Stimulated activated naive CD8-positive, alpha-beta T cell treated with anti-CD3 and anti-CD28 coated beads, Interleukin-15, amount 100 ng/mL, for 72 hours (primary cell): ENCODE results near the gene CHMP2A.
"Not testable (repeated sequence)": the region's sequence is repeated elsewhere in the genome, so short reads cannot be mapped to it uniquely, and the experiment has no call there.

Source experiments
- ATAC-seq: fragments of 150-1000 bp; cut with Tn5 transposase; 2 replicates; pipeline ENCODE4 v1.10.0; 2021; ENCODE audit warnings: mild to moderate bottlenecking, moderate library complexity
- DNase-seq, 2 donors: peaks; one replicate each; pipeline ENCODE4 v3.0.0; 2021 to 2022
- H3K27ac Mint-ChIP-seq, 2 donors: one replicate each; pipeline ENCODE4 v1.8.0; 2022; ENCODE audit warnings: mild to moderate bottlenecking in 2 of 2, mixed read lengths in 2 of 2, moderate library complexity in 2 of 2
- H3K27me3 Mint-ChIP-seq: one replicate; pipeline ENCODE4 v1.8.0; 2022; ENCODE audit warnings: mixed read lengths
- H3K4me1 Mint-ChIP-seq: one replicate; pipeline ENCODE4 v1.8.0; 2022; ENCODE audit warnings: mild to moderate bottlenecking, mixed read lengths
- H3K4me3 Mint-ChIP-seq, 2 donors: one replicate each; pipeline ENCODE4 v1.8.0; 2022; ENCODE audit warnings: mild to moderate bottlenecking in 2 of 2, mixed read lengths in 2 of 2, moderate library complexity in 1 of 2
- H3K9me3 Mint-ChIP-seq, 2 donors: one replicate each; pipeline ENCODE4 v1.8.0; 2022; ENCODE audit warnings: mixed read lengths in 2 of 2

The CHMP2A gene

DNA sequence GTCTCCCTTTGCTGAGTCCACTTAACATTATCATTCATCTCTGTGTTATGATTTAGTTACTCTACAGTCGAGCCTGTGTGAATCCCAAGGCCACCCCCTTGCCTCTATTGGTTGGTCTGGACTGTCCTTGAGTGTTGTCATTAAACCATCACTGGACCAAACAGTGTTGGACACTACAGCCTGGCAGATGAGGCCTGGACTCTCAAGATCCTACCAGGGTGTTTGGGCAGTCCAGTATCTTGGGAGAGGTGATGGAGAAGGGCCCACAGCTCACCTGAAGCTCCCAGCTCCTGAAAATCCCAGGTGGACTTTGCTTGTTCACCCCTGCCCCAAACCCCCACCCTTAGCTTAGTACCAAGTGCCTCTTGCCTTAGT, 3.8 kb downstream of the CHMP2A start:
- Mint-ChIP-seq H3K9me3 (no peaks in the 10 kb centered on the region), H3K4me3 (no peak overlapping the region), H3K4me1 (peaks cover 66% of the 10 kb centered on the region), H3K27me3 (no peaks in the 10 kb centered on the region), H3K27ac (peak overlapping the region in 1 of 2 donors; percentile 74)
- DNase-seq = no peak
- ATAC-seq = no peak

DNA sequence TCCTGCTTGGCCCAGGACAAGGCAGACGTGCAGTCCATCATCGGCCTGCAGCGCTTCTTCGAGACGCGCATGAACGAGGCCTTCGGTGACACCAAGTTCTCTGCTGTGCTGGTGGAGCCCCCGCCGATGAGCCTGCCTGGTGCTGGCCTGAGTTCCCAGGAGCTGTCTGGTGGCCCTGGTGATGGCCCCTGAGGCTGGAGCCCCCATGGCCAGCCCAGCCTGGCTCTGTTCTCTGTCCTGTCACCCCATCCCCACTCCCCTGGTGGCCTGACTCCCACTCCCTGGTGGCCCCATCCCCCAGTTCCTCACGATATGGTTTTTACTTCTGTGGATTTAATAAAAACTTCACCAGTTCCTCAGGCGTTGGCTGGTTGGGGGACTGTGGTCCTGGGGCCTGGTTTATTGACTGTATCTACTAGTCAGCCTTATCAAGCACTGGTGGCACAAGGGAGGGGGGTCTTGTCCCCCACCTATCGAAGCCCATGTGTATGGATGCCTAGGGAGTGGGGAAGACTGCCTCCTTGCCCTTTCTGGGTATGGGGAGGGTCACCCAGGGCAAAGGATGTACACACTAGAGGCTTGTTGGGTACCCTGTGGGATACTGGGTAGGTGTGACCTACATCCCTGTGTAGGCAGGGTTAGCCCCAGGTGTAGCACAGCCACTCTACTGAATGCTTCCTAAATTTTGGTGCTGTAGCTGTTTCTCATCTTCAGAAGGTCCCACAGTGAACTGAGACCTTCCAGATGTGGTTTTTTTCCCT, 4.4 kb downstream of the CHMP2A start:
- Mint-ChIP-seq H3K9me3 (no peaks in the 10 kb centered on the region), H3K4me1 (peaks cover 66% of the 10 kb centered on the region), H3K27me3 (no peaks in the 10 kb centered on the region), H3K27ac (peak overlapping the region in 1 of 2 donors; percentile 74), H3K4me3 (no peak overlapping the region)
- DNase-seq (no peak), ATAC-seq (no peak)

DNA sequence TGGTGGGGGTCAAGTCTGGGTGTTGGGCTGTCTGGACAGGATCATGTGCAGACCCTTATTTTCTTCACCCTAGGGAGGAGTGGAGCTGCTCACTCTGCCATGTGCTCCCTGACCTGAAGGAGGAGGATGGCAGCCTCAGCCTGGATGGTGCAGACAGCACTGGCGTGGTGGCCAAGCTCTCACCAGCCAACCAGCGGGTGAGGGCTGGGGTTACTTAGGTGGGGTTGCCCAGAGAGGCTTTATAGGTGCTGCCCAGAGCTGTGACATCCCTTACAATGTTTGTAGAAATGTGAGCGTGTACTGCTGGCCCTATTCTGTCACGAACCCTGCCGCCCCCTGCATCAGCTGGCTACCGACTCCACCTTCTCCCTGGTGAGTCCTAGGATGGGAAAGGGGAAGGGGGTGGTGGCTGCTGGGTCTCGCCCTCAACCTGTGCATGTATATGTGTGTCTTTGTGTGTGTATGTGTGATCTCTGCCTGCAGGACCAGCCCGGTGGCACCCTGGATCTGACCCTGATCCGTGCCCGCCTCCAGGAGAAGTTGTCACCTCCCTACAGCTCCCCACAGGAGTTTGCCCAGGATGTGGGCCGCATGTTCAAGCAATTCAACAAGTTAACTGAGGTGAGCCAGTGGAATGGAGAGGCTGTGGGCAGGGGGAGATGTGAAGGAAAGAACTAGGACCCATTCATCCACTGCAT, 5.1 kb downstream of the CHMP2A start:
- Mint-ChIP-seq H3K9me3 (no peaks in the 10 kb centered on the region), H3K4me1 (peaks cover 63% of the 10 kb centered on the region), H3K27ac (peak overlapping the region in 1 of 2 donors; percentile 32), H3K4me3 (no peak overlapping the region), H3K27me3 (no peaks in the 10 kb centered on the region)
- DNase-seq (no peak), ATAC-seq (no peak)

DNA sequence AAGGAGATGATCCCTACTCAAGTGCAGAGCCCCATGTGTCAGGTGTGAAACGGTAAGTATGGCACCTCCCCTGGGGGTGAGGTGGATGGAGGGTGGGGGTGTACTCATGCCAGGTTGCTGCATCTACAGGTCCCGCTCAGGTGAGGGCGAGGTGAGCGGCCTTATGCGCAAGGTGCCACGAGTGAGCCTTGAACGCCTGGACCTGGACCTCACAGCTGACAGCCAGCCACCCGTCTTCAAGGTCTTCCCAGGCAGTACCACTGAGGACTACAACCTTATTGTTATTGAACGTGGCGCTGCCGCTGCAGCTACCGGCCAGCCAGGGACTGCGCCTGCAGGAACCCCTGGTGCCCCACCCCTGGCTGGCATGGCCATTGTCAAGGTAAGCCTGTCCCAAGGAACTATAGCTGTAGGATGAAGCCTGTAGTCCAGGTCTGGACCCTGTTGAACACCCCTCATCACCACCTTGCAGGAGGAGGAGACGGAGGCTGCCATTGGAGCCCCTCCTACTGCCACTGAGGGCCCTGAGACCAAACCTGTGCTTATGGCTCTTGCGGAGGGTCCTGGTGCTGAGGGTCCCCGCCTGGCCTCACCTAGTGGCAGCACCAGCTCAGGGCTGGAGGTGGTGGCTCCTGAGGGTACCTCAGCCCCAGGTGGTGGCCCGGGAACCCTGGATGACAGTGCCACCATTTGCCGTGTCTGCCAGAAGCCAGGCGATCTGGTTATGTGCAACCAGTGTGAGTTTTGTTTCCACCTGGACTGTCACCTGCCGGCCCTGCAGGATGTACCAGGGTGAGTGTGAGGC, 5.8 kb downstream of the CHMP2A start:
- Mint-ChIP-seq H3K4me1 (peaks cover 60% of the 10 kb centered on the region), H3K4me3 (no peak overlapping the region), H3K27ac (peak overlapping the region in 1 of 2 donors; percentile 35), H3K27me3 (no peaks in the 10 kb centered on the region), H3K9me3 (no peaks in the 10 kb centered on the region)
- no peak for DNase-seq
- ATAC-seq = no peak

DNA sequence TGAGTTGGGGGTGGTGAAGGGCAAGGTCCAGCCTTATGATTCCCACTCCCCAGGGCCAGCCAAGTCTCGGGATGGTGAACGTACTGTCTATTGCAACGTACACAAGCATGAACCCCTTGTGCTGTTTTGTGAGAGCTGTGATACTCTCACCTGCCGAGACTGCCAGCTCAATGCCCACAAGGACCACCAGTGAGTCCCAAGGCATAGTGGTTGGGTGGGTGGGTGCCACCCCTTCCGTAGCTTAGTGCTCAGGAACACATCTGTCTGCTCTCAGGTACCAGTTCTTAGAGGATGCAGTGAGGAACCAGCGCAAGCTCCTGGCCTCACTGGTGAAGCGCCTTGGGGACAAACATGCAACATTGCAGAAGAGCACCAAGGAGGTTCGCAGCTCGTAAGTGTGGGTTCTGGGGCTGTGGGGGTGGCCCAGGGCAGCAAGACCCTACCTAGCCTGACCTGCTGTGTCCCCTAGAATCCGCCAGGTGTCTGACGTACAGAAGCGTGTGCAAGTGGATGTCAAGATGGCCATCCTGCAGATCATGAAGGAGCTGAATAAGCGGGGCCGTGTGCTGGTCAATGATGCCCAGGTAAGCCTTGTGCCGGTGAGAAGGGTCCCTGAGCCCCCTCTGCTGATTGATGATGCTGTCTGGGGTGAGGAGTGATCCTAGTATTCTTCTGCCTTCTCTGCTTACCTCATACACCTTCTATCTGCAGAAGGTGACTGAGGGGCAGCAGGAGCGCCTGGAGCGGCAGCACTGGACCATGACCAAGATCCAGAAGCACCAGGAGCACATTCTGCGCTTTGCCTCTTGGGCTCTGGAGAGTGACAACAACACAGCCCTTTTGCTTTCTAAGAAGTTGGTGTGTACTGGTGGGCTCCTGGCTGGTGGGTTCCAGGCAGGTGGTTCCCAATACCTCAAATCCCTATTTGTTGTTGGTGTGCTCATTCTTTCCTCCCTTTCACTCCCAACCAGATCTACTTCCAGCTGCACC, 7.3 kb downstream of the CHMP2A start:
- H3K27ac Mint-ChIP-seq = peak overlapping the region in 1 of 2 donors; percentile 97
- DNase-seq = no peak
- H3K4me3 Mint-ChIP-seq = peak overlapping the region; percentile 86 to 95
- peaks cover 5% of the 10 kb centered on the region for H3K27me3 Mint-ChIP-seq
- H3K4me1 Mint-ChIP-seq = peaks cover 54% of the 10 kb centered on the region
- no peak for ATAC-seq
- no peaks in the 10 kb centered on the region for H3K9me3 Mint-ChIP-seq

DNA sequence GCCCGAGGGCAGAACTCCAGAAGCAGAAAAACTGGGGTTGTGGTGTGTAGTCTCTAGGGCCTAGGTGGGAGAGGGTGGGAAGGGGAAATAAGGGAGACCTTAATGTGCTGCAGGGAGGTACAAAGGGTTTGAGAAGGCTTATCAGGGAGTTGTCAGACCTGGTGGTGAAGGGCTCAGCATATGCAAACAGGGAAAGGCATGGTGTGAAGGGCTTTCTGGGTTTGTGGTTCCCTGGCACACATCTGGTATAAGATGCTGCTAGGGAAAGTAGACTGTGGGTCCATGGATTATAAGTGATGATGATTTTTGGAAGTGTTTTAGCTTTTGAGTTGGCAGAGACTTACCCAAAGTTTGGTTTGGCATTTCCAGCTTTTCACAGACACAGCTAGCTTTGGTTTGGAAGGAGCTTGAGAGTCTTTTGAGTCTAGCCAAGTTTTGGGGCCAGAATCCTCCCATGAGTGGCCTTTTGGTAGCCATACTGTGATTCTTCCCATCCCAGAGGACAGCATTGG, 8.8 kb downstream of the CHMP2A start:
- H3K27ac Mint-ChIP-seq = peak overlapping the region; percentile 88 to 97
- no peaks in the 10 kb centered on the region for H3K9me3 Mint-ChIP-seq
- H3K27me3 Mint-ChIP-seq = peaks cover 16% of the 10 kb centered on the region
- H3K4me3 Mint-ChIP-seq = peak overlapping the region; percentile 86 to 95
- peaks cover 51% of the 10 kb centered on the region for H3K4me1 Mint-ChIP-seq
- DNase-seq (no peak), ATAC-seq (no peak)

DNA sequence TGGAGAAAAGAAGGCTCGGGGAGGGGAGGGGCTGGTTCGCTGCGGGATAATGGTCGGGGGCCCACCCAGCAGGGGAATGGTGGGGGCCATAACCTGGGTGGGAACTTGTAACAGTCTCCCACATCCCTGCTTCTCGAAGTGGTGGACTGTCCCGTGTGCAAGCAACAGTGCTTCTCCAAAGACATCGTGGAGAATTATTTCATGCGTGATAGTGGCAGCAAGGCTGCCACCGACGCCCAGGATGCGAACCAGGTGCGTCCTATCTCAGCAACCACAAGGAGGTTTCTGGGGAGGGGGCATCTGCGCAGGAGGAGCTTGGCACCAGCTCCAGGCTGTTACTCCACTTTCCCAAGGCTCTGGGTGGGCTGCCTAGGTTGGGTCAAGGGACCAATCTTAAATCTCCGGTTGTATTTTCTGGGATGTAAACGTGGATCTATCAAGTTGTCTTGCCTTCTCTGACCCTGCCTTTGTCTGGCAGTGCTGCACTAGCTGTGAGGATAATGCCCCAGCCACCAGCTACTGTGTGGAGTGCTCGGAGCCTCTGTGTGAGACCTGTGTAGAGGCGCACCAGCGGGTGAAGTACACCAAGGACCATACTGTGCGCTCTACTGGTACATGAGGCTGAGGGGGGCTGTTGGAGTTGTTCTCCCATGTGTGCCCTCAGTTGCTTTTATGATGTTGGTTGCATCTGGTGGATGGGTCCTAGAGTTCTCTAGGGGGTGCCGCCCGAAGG, 9.5 kb downstream of the CHMP2A start:
- peak overlapping the region; percentile 90 to 97 for H3K27ac Mint-ChIP-seq
- H3K27me3 Mint-ChIP-seq = peaks cover 17% of the 10 kb centered on the region
- ATAC-seq (no peak), DNase-seq (no peak)
- peak overlapping the region; percentile 86 to 95 for H3K4me3 Mint-ChIP-seq
- H3K9me3 Mint-ChIP-seq = no peaks in the 10 kb centered on the region
- H3K4me1 Mint-ChIP-seq = peaks cover 51% of the 10 kb centered on the region

DNA sequence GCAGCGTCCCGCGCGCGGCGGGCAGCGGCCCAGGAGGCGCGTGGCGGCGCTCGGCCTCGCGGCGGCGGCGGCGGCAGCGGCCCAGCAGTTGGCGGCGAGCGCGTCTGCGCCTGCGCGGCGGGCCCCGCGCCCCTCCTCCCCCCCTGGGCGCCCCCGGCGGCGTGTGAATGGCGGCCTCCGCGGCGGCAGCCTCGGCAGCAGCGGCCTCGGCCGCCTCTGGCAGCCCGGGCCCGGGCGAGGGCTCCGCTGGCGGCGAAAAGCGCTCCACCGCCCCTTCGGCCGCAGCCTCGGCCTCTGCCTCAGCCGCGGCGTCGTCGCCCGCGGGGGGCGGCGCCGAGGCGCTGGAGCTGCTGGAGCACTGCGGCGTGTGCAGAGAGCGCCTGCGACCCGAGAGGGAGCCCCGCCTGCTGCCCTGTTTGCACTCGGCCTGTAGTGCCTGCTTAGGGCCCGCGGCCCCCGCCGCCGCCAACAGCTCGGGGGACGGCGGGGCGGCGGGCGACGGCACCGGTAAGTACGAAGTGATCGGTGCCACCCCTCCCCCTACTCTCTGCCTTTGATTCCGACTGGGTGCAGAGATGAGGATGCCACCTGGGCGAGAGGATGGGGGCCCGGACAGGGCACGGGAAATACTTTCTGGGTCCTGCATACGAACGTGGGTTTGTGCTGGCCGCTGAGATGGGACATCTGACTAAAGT, 10.2 kb downstream of the CHMP2A start:
- H3K4me1 Mint-ChIP-seq = peaks cover 46% of the 10 kb centered on the region
- no peak for DNase-seq
- ATAC-seq = peak; percentile 59

DNA sequence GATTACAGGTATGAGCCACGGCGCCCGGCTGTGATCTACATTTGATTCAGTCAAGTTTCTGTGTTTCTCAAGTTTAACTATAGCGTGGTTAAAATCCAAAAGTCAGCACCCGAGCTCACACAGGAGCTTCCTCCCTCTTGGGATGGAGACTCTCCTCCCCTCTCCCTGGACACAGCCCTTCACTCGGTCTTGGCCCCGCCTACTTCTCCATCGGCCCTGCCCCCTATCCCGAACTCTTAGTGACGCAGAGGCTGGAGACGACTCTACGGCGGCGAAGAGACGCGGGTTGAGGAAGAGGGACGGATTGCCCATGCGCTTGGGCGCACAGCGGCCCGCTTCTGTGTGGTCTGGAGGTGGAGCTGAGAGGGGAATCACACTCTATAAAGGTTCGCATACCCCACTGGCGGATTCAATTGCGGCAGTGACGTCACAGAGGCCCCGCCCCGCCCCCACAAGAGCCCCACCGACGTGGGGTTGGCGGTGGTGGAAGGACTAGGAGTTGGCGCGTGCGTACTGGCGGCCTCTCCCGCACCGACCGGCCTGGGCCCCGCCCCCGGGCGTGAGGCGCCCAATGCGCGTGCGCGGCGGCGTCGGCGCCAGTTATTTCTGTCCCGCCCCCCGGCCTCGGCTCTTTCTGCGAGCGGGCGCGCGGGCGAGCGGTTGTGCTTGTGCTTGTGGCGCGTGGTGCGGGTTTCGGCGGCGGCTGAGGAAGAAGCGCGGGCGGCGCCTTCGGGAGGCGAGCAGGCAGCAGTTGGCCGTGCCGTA, 10.9 kb downstream of the CHMP2A start, which contains the start of gene TRIM28:
Gene TRIM28 (plus strand): TSS at position 239 of the 765 bp plus-strand sequence. CDS start 694 bp downstream, outside the sequence.
- ATAC-seq = peak; percentile 99
- H3K27ac Mint-ChIP-seq = peak within 1 kb of the TSS; percentile 97 to 98
- no peaks in the 10 kb centered on the region for H3K9me3 Mint-ChIP-seq
- peaks cover 47% of the 10 kb centered on the region for H3K4me1 Mint-ChIP-seq
- peak within 1 kb of the TSS; percentile 89 to 95 for H3K4me3 Mint-ChIP-seq
- DNase-seq = peak; percentile 100
- peaks cover 32% of the 10 kb centered on the region for H3K27me3 Mint-ChIP-seq

More for the DNA sequence above, 10.2 kb downstream of the CHMP2A start:
- peak overlapping the region; percentile 90 to 97 for H3K27ac Mint-ChIP-seq
- H3K27me3 Mint-ChIP-seq = peaks cover 24% of the 10 kb centered on the region
- peak overlapping the region; percentile 89 to 95 for H3K4me3 Mint-ChIP-seq
- no peaks in the 10 kb centered on the region for H3K9me3 Mint-ChIP-seq

DNA sequence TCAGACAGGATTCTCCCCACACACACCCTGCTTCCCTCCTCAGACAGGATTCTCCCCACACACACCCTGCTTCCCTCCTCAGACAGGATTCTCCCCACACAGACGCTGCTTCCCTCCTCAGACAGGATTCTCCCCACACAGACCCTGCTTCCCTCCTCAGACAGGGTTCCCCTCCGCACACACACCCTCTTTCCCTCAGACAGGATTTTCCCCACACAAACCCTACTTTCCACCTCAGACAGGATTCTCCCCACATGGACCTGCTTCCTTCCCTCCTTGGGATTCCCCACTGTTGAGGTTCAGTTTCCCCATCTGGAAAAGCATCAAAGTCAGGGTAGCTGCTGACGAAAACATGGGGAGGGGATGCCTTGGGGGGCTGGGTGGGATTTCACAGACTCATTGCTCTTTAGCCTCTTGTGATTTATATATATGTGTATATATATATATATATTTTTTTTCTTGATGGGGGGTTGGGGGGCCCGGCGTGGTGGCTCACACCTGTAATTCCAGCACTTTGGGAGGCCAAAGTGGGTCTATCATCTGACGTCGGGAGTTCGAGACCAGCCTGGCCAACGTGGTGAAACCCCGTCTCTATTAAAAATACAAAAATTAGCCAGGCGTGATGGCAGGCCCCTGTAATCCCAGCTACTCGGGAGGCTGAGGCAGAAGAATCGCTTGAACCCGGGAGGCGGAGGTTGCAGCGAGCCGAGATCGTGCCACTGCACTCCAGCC, 12.1 kb downstream of the CHMP2A start:
- not testable (repeated sequence) for DNase-seq, ATAC-seq, H3K27ac Mint-ChIP-seq, H3K9me3 Mint-ChIP-seq
- H3K4me1 Mint-ChIP-seq = peaks cover 52% of the 10 kb centered on the region
- peaks cover 33% of the 10 kb centered on the region for H3K27me3 Mint-ChIP-seq
- peak overlapping the region in 1 of 2 donors; percentile 42 for H3K4me3 Mint-ChIP-seq

DNA sequence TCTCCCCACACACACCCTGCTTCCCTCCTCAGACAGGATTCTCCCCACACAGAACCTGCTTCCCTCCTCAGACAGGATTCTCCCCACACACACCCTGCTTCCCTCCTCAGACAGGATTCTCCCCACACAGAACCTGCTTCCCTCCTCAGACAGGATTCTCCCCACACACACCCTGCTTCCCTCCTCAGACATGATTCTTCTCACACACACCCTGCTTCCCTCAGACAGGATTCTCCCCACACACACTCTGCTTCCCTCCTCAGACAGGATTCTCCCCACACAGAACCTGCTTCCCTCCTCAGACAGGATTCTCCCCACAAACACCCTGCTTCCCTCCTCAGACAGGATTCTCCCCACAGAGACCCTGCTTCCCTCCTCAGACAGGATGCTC, 15.7 kb downstream of the CHMP2A start:
- Mint-ChIP-seq H3K4me3 (peak overlapping the region; percentile 63 to 66), H3K27me3 (peaks cover 33% of the 10 kb centered on the region), H3K4me1 (peaks cover 32% of the 10 kb centered on the region)
- not testable (repeated sequence) for H3K9me3 Mint-ChIP-seq, DNase-seq, H3K27ac Mint-ChIP-seq, ATAC-seq
